Superior temporal gyrus (tissue), 1 donor: ENCODE results near the gene KLHL7.
"Not testable (repeated sequence)": the region's sequence is repeated elsewhere in the genome, so short reads cannot be mapped to it uniquely, and the experiment has no call there.

Source experiments
- DNase-seq: peaks from one replicate; pipeline ENCODE4 v3.0.0-alpha.2; 2016; ENCODE audit errors: extremely low spot score

The KLHL7 gene

GRCh38 chr7:23106823-23107663 lies 1.5 kb downstream of the KLHL7 start:
- DNase-seq = peak; percentile 49

GRCh38 chr7:23107781-23108180 lies 2.2 kb downstream of the KLHL7 start:
- DNase-seq = no peak

DNA sequence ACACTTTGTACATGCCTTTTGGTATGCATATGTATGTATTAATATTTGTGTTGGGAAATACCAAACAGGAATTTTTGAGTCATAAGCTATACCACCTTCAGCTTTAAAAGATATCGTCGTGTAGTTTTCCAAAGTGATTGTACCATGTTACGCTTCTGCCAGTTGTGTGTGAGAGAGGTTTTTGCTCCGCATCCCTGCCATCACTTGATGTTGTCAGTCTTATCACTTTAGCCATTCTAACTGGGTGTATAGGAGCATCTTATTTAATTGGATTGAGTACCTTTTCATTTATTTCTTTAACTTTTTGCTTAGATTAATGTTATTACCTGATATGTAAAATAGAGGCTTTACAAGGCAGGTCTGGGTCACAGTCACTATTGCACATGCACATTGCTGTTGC lies 3.4 kb downstream of the KLHL7 start:
- no peak for DNase-seq

GRCh38 chr7:23109470-23109869 lies 3.9 kb downstream of the KLHL7 start:
- DNase-seq = no peak

GRCh38 chr7:23114896-23115295 lies 9.3 kb downstream of the KLHL7 start:
- peak; percentile 56 for DNase-seq

- no peak for DNase-seq
Measured at GRCh38 chr7:23115991-23116390, 10.4 kb downstream of the KLHL7 start.

DNA sequence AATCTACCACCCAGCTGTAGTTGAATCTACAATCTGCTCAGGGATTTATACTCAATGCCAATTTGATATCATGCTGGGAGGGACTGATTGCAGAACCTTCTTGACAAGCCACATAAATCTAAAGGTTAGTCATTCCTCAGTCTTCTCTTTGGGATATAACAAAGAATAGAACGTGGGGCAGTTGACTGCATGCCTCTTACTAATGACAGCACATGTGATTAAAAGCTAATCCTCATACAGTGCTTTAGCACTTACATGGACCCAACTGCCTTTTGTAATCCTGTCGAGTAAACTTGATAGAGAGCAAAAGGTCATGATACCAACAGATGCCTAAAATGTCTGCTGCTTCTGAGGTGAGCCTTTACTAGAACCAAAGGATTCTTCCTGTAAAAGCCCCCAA lies 12.3 kb downstream of the KLHL7 start:
- no peak for DNase-seq

- no peak for DNase-seq
Measured at GRCh38 chr7:23120106-23120505, 14.5 kb downstream of the KLHL7 start.

GRCh38 chr7:23121165-23121564 lies 15.6 kb downstream of the KLHL7 start:
- no peak for DNase-seq

DNA sequence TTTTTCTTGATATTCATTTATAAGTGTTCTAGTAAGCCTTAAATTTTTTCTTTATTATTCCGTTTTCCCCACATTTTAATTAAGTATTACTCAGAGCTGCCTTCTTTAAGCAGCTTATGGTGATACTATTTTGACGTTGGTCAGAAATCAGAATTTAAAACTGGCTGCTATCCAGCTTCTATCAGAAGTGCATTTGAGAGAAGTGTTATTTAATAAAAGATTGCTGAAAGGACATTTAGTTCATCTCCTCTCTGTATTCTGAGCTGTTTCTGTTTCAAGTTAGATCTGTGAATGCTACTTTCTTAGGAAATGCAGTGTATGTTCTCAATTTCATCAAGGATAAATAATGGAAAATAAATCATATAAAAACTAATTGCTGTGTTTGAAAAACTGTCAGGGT lies 17.4 kb downstream of the KLHL7 start:
- DNase-seq = no peak

DNA sequence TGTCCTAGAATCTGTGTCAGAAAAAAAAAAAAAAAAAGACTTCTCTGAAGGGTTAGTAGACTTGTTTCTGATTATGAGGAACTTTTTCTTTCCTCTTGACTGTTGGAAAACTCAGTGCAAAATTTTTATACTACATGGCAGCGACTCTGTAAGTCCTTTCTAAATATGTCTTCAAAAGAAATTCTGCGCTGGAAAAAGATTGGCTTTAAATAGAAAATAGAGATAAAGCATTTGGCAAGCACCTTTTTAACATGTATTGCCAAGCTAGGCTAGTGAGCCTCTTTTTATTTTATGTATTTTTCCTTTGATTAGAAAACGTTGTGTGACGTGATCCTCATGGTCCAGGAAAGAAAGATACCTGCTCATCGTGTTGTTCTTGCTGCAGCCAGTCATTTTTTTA lies 17.9 kb downstream of the KLHL7 start:
- DNase-seq = no peak

GRCh38 chr7:23129036-23129435 lies 23.5 kb downstream of the KLHL7 start:
- no peak for DNase-seq

DNA sequence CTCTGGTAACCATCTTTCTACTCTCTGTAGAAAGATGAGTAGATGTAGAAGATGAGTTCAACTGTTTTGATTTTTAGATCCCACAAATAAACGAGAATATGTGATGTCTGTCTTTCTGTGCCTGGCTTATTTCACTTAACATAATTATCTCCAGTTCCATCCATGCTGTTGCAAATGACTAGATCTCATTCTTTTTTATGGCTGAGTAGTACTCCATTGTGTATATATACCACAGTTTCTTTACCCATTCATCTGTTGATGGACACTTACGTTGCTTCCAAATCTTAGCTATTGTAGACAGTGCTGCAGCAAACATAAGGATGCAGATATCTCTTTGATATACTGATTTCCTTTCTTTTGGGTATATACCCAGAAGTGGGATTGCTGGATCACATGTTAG lies 26.2 kb downstream of the KLHL7 start:
- DNase-seq = not testable (repeated sequence)

DNA sequence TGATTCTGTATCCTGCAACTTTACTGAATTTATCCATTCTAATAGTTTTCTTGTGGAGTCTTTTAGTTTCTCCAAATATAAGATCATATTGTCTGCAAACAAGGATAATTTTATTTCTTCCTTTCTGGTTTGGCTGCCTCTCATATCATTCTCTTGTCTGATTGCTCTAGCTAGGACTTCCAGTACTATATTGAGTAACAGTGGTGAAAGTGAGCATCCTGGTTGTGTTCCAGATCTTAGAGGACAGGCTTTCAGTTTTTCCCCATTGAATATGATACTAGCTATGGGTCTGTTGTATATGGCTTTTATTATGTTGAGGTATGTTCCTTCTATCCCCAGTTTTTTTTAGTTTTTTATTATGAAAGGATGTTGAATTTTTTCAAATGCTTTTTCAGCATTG lies 28.2 kb downstream of the KLHL7 start:
- no peak for DNase-seq

GRCh38 chr7:23135755-23136154 lies 30.2 kb downstream of the KLHL7 start:
- no peak for DNase-seq

DNA sequence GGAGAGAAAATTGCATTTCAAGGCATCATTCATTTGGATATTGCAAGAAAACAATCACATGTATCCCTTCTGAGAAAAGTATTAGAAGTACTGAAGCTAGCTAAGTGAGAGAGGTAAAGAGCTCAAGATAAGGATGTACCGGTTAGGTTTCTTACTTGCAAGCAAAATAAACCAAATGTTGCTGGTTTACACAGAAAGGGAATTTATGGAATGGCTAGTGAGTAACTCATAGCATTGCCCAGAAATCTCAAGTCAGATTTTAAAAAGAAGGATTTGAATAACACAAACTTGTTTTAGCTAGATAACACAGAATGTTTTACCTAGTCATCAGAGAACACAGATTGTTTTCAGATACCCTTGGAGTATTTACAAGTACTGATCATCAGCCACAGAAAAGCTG lies 30.6 kb downstream of the KLHL7 start:
- no peak for DNase-seq

DNA sequence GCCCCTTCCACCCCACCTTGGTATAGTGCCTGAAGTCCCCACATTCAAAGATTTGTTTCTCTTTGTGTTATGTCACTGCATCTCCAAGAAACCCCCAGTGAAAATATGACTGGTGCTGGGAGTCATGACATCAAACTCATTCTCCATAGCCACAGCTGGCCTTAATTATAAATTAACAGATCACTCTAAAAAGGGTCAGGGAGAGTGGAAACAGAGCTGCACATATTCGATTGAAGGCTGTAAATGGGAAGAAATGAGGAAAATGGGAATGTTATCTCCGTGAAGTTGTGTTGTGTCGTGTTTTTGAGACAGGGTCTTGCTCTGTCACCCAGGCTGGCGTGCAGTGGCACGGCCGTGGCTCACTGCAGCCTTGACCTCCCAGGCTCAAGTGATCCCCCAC lies 52.1 kb downstream of the KLHL7 start:
- DNase-seq = no peak

DNA sequence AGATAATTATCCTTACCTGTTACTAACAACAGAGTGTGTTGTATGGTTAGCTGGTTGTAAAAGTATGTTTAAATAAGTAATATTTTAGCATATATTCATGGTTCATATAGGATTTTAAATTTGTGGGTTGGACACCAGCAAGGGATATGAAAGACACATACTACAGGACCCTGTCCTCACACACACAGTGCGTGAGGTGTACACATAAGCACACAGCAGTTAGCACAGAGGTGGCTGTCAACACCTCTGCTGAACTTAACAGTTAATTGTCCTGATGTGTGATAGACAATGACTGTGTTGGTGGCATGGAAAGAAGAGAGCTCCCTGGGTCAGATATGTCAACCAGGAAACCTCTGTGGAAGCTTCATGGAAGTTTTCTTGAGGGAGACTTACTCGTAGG lies 53.0 kb downstream of the KLHL7 start:
- no peak for DNase-seq

GRCh38 chr7:23161482-23161881 lies 55.9 kb downstream of the KLHL7 start:
- DNase-seq = no peak

GRCh38 chr7:23164846-23165245 lies 59.3 kb downstream of the KLHL7 start:
- no peak for DNase-seq

DNA sequence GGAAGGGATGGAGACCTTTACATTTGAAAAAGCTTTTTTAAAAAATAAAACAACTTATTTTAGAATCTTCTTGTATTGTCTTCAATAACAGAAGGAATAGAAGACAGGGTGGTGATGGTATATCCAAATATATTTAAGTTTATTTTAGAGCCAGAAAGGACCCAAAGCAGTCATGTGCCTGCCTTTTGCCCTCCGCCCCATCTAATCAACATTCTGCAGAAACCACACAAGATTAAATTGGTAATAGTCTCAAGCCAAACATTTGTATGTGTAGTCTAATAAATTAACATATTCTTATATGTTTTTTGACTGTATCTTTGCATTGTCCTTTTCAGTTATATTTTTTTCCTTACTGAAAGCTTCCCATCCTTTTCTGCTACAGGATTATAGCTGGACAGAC lies 59.7 kb downstream of the KLHL7 start:
- no peak for DNase-seq

GRCh38 chr7:23167691-23168090 lies 62.1 kb downstream of the KLHL7 start:
- no peak for DNase-seq

DNA sequence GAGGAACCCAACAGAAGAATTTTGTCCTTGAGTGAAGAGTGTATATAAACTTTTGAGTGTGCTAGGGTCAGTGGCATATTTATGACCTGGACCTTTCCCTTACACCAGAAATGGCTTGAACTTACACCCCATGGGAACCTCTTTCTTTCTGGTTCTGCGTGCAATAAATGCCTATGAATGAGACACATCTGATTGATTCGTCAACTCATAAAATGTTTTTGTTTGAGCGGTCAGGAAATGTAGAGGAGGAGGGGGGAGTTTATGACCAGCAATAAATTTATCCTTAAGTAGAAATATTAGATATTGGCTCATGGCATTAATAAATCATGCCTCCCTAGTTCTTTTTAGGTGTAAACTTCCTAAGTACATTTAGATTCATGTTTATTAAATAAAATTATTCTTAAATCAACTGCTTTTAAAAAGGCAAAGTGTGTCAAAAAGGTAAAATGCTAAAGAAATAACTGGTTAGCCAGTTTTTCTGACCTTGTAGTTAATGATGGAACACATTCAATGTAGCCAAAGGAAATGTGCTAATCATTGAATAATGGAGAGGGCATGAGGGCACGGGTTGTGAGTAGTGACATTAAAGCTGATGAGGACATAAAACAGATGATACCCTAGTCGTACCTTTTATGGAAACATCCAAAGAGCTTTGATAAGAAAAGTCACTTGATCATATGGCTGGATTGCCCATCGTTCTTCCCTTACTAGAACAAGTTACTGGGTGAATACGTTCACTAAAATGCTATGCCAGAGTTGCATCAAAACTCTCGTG lies 62.7 kb downstream of the KLHL7 start:
- DNase-seq = no peak
